Small intestine (tissue), 7 donors: ENCODE data around the gene PRKG2. TPM values are rescaled to one million over a fixed set of nuclear protein-coding genes. Genes with fewer than 3 reads are reported as not detected.
"Not testable (repeated sequence)": the region's sequence is repeated elsewhere in the genome, so short reads cannot be mapped to it uniquely, and the experiment has no call there.

Experiments
- DNase-seq, 2 donors: peaks; one replicate each; pipeline versions ENCODE4 v3.0.0 to v3.0.0-alpha.2; 2013
- FAIRE-seq: peaks from 2 replicates; lab custom pipeline; 2012; peaks lifted over from hg19 to GRCh38; lab: Jason Lieb, UNC
- H3K27ac ChIP-seq, 3 donors: one replicate each; pipeline ENCODE4 v1.5.1; 2013; ENCODE audit warnings: low read length in 2 of 3, mild to moderate bottlenecking in 2 of 3, control low read depth in 1 of 3, inconsistent platforms in 1 of 3, low read depth in 1 of 3, moderate library complexity in 1 of 3
- H3K27me3 ChIP-seq, 3 donors: one replicate each; pipeline ENCODE4 v1.6.1; 2013; ENCODE audit warnings: low read length in 3 of 3, inconsistent platforms in 1 of 3; ENCODE audit not compliant: control insufficient read depth in 3 of 3, insufficient read depth in 3 of 3
- H3K36me3 ChIP-seq, 3 donors: one replicate each; pipeline ENCODE4 v1.6.1; 2013; ENCODE audit warnings: low read length in 3 of 3, inconsistent platforms in 1 of 3, low read depth in 1 of 3, mild to moderate bottlenecking in 1 of 3, moderate library complexity in 1 of 3; ENCODE audit not compliant: control insufficient read depth in 3 of 3, insufficient read depth in 2 of 3
- H3K4me1 ChIP-seq, 3 donors: one replicate each; pipeline ENCODE4 v1.6.1; 2013; ENCODE audit warnings: low read length in 2 of 3, inconsistent platforms in 1 of 3, low read depth in 1 of 3, mild to moderate bottlenecking in 1 of 3, moderate library complexity in 1 of 3; ENCODE audit not compliant: control insufficient read depth in 3 of 3, insufficient read depth in 2 of 3
- H3K4me3 ChIP-seq, 3 donors: one replicate each; pipeline ENCODE4 v1.5.1; 2013; ENCODE audit warnings: low read length in 3 of 3, control low read depth in 1 of 3, inconsistent platforms in 1 of 3, low read depth in 1 of 3, mild to moderate bottlenecking in 1 of 3, moderate library complexity in 1 of 3
- H3K9me3 ChIP-seq, 2 donors: one replicate each; pipeline ENCODE4 v1.6.1; 2013; ENCODE audit warnings: low read depth in 1 of 2, low read length in 1 of 2; ENCODE audit not compliant: control insufficient read depth in 2 of 2, insufficient read depth in 1 of 2
- WGBS, 3 donors: extraction: QIAGEN DNeasy Blood & Tissue Kit; methylation state at CpG; one replicate each; pipeline ENCODE4 v1.1.7; 2013; 5-methylcytosine and 5-hydroxymethylcytosine counted together
- polyA plus RNA-seq, 4 donors: library from polyadenylated mRNA; stranded (reverse) in 3 of 4; unstranded in 1 of 4; fragments of 200-250 nt in 3 of 4; fragments of 120-200 nt in 1 of 4; gene quantifications; one replicate each; pipeline versions ENCODE4 v1.2.1 to v1.2.3, GENCODE V29; 2013
- donor health status: healthy with polysubstance abuse.
- donor health status: control.
- donor health status: control.
- donor health status: Bipolar disorder and iron deficiency.
- donor health status: healthy.

The PRKG2 gene
- polyA plus RNA-seq, 4 donors: 2.1 to 82.5 (median 20.1) TPM

DNA sequence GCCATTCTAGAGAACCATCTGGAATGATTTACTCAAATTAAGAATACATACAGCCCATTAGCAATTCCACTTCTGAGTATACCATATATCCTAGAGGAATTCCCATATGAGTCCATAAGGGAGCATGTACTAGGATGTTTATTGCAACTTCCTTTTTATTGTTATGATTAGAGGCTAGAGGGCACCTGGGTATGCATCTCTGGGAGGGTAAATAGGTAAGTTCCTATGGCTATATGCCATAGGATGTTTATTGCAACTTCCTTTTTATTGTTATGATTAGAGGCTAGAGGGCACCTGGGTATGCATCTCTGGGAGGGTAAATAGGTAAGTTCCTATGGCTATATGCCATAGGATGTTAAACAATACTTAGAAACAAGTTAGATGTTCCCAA lies 7.1 kb upstream of the PRKG2 start:
- peaks cover 4 to 40% (median 12%) of the 10 kb centered on the region in 3 donors for H3K4me1 ChIP-seq
- FAIRE-seq: peak; percentile 19
- H3K27ac ChIP-seq, H3K9me3 ChIP-seq, H3K27me3 ChIP-seq, DNase-seq, H3K4me3 ChIP-seq, H3K36me3 ChIP-seq: not testable (repeated sequence)

DNA sequence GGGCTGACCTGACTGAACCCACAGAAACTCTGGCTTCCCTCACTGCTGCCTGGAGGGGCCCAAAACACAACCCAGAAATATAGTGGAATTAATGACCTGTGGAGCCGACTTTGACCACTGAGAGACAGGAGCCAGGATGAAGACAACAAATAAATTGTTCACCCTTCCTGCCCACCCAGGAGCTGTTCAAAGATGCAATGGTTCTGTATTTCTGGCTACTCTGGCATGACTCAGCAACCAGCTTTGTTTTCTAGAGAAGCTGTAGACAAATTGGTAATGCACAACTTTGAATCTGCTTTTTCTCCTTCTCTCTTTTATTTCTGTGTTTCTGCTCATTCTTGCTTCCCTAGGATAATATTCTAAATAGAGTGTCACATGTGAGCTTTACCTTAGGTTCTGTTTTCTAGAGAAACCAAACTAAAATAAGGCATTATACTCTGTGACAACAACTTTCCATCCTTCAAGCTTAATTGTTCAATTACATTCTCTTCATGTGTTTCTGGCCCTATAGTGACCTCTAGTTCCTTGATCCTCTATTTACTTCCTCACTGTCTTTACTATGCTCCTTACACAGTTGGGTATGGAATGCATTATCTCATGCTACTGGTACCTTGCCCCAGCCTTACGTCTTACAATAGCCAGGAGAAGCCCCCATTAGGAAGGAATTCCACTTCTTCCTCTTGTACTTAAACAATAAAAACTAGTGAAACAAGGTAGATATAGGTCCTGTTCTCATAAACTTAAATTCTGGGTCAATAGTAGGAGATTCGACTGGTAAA lies 6.5 kb upstream of the PRKG2 start:
- 75 to 86% (median 76%) methylated on average over 3 of the region's 3 CpGs for WGBS, 3 donors
- Histone ChIP-seq H3K36me3 (no peaks in the 10 kb centered on the region), H3K27me3 (peaks cover 0 to 2% (median 0%) of the 10 kb centered on the region in 3 donors), H3K9me3 (peaks cover 0 to 10% of the 10 kb centered on the region in 2 donors), H3K4me3 (no peak overlapping the region), H3K27ac (peak overlapping the region in 1 of 3 donors; percentile 5), H3K4me1 (peaks cover 4 to 43% (median 12%) of the 10 kb centered on the region in 3 donors)
- no peak for FAIRE-seq
- no peak for DNase-seq

DNA sequence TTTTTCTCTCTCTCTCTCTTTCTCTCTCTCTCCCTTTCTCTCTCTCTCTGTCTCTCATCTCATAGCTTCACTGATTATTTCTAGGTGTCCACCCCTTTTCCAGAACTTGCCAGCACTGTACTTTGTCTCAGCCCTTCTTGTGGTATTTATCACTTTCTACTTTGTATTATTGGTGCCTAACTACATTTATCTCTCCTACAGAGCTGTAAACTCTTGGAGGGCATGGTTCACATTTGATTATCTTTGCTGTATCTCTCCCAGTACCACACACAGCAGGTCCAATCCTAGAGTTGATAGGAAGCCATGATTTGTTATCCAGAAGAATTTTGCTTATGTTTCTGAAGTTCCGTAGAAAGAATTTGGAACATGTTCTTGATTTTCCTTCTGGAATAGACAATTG lies 5.2 kb upstream of the PRKG2 start:
- Histone ChIP-seq H3K27me3 (peaks cover 0 to 2% (median 0%) of the 10 kb centered on the region in 3 donors), H3K4me1 (peaks cover 4 to 52% (median 12%) of the 10 kb centered on the region in 3 donors), H3K36me3 (no peaks in the 10 kb centered on the region), H3K27ac (peak overlapping the region in 1 of 3 donors; percentile 86), H3K9me3 (peaks cover 0 to 10% of the 10 kb centered on the region in 2 donors), H3K4me3 (no peak overlapping the region)
- FAIRE-seq (no peak), DNase-seq (peak; percentile 69 to 79)
- WGBS, 3 donors: 25 to 54% (median 27%) methylated on average over 1 of the region's 1 CpG

DNA sequence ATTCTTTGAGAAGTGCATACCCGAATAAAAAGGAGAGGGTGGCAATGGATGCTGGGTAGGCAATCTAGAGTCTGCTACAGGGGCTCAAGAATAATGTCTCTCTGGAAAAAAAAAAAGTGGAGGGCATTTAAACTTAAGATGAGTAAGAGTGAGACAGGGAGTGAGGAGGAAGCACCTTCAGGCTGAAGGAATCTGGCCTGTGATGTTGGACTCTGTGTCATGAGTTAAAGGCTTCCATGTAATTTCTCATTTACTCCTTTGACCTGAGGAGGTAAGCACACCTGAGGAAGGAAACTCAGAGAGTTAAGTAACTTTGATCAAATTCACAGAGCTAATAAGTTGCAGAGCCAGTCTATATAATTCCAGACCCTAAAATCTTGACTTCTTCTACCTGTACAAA lies 3.2 kb upstream of the PRKG2 start:
- DNase-seq (peak; percentile 46 to 64), FAIRE-seq (no peak)
- H3K4me1 ChIP-seq: peaks cover 4 to 52% (median 12%) of the 10 kb centered on the region in 3 donors
- peaks cover 0 to 10% of the 10 kb centered on the region in 2 donors for H3K9me3 ChIP-seq
- WGBS, 3 donors: 87 to 89% (median 87%) methylated on average over 1 of the region's 1 CpG
- peaks cover 0 to 3% (median 2%) of the 10 kb centered on the region in 3 donors for H3K27me3 ChIP-seq
- peak overlapping the region in 2 of 3 donors; percentile 66 to 86 for H3K27ac ChIP-seq
- no peaks in the 10 kb centered on the region for H3K36me3 ChIP-seq
- H3K4me3 ChIP-seq: no peak overlapping the region

DNA sequence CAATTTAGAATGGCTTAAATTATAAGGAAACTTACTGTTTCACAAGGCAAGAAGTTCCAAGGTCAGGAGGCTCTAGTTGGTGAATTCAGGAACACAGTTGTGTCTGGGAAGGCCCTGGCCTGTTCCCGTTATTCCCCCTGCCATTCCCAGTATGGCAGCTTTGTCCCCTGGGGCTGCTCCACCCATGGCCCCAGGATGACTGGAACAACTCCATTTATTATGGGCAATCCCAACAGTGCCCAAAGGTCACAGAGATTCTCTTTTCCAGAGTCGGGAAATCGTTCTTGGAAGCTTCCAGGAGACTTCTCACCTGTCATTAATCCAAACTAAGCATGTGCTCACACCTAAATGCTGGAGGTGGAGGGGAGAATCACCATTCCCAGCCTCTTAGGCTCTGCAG lies 2.8 kb upstream of the PRKG2 start:
- H3K9me3 ChIP-seq: peaks cover 0 to 5% of the 10 kb centered on the region in 2 donors
- H3K27ac ChIP-seq: peak overlapping the region in 2 of 3 donors; percentile 50 to 86
- DNase-seq (peak; percentile 70 to 81), FAIRE-seq (no peak)
- H3K36me3 ChIP-seq: no peaks in the 10 kb centered on the region
- peaks cover 4 to 52% (median 12%) of the 10 kb centered on the region in 3 donors for H3K4me1 ChIP-seq
- WGBS, 3 donors: 14 to 52% (median 44%) methylated on average over 3 of the region's 3 CpGs
- peaks cover 0 to 3% (median 2%) of the 10 kb centered on the region in 3 donors for H3K27me3 ChIP-seq
- H3K4me3 ChIP-seq: no peak overlapping the region

DNA sequence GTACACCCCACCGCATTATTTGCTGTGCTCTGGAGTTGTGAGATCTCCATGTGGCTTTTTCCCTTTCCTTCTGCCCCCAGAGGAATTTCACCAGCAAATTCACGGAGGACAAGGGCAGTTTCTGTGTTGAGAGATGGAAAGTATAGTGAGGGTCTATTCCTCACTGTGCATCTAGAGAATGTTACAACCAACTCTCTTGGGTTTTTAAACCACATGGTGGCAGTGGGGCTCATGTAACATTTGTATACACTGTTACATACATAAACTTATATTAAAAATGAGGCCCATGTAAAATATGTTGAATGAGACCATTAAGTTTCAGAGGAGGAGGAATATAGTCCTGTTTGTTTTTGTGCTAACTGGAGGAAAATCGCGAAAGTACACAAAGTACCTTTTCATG lies 909 bp upstream of the PRKG2 start:
- FAIRE-seq (no peak), DNase-seq (no peak)
- Histone ChIP-seq H3K27ac (peak overlapping the region in 2 of 3 donors; percentile 90 to 93), H3K36me3 (no peaks in the 10 kb centered on the region), H3K27me3 (peaks cover 0 to 3% (median 2%) of the 10 kb centered on the region in 3 donors), H3K4me3 (peak overlapping the region in 2 of 3 donors; percentile 59 to 76), H3K9me3 (peaks cover 0 to under 1% of the 10 kb centered on the region in 2 donors), H3K4me1 (peaks cover 4 to 48% (median 9%) of the 10 kb centered on the region in 3 donors)
- 53 to 66% (median 59%) methylated on average over 4 of the region's 4 CpGs for WGBS, 3 donors

DNA sequence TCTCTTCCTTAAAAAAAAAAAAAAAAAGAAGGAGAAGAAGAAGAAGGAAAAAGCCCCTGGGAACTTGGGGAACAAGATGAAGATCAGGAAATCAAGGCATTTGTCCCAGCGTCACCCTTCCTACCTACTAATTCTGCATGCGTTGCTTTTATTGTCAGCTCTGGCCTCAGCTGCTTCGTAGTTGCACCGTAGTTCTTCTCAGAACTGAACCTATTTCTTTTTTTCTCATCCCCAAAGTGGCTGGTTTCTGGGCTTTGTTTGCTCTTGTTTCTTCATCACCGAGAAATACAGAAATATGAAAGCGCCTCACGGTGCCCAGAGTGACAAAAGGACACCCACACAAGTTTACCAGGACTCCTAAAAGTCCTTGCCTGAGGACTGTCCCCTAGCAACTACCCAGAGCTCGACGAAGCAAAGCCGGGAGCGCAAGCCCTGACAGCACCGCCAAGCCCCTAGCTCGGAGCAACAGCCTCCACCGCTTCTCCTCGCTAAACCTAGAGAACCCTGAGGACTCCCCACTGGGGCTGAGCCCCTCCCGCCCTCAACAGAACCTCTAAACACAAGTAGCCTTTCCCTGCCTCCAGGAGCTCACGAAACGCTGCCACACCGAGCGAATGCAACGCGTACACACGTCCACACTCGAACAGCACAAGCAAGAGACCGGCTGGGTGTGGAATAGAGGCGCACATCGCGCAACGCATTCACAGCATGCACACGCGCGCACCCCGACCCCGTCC lies 710 bp downstream of the PRKG2 start:
- WGBS, 3 donors: 6 to 8% (median 7%) methylated on average over 34 of the region's 34 CpGs
- no peaks in the 10 kb centered on the region for H3K9me3 ChIP-seq
- H3K4me1 ChIP-seq: peaks cover 2 to 34% (median 9%) of the 10 kb centered on the region in 3 donors
- H3K4me3 ChIP-seq: peak overlapping the region in 2 of 3 donors; percentile 59 to 76
- H3K27ac ChIP-seq: peak overlapping the region in 2 of 3 donors; percentile 90 to 93
- H3K36me3 ChIP-seq: no peaks in the 10 kb centered on the region
- DNase-seq (peak; percentile 57 to 74), FAIRE-seq (no peak)
- peaks cover 0 to 3% (median 2%) of the 10 kb centered on the region in 3 donors for H3K27me3 ChIP-seq

DNA sequence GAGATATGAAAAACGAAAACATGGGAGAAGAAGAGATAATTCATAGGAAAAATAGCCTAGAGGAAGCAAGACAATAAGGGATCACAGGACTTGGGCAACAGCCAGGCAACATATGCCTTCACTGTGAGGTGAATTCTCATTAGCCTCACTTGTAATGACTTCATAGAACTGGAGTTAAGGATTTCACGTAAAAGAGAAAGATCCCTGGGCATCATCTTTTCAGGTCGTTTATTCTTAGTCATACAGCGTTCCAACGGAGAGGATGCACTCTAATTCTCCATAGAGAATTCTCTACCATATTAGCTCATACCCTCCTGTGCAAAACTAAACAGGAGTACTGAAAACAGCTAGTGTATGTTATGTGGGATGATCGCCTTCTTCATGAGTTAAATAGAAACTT lies 1.4 kb downstream of the PRKG2 start:
- H3K4me1 ChIP-seq: peaks cover 2 to 28% (median 6%) of the 10 kb centered on the region in 3 donors
- DNase-seq (no peak), FAIRE-seq (no peak)
- WGBS, 3 donors: 64 to 78% (median 73%) methylated on average over 6 of the region's 6 CpGs
- peak overlapping the region in 1 of 3 donors; percentile 90 for H3K27ac ChIP-seq
- H3K4me3 ChIP-seq: peak overlapping the region in 2 of 3 donors; percentile 59 to 76
- no peaks in the 10 kb centered on the region for H3K9me3 ChIP-seq
- H3K36me3 ChIP-seq: no peaks in the 10 kb centered on the region
- peaks cover 0 to 3% (median 2%) of the 10 kb centered on the region in 3 donors for H3K27me3 ChIP-seq
